H9 (cell line): Measurements from ENCODE around the gene LMF1. TPM values are rescaled to one million over a fixed set of nuclear protein-coding genes. Genes with fewer than 3 reads are reported as not detected.

Experiments used
- DNase-seq: peaks from one replicate; pipeline ENCODE4 v3.0.0-alpha.2; 2017
- H2AFZ ChIP-seq: one replicate; pipeline ENCODE4 v1.6.1; 2013; ENCODE audit warnings: mild to moderate bottlenecking, low read length, control low read depth, moderate library complexity
- H2AK5ac ChIP-seq: 2 replicates; pipeline ENCODE4 v1.6.1; 2013; ENCODE audit warnings: low read length, control low read depth, mixed read lengths; ENCODE audit not compliant: insufficient read length
- H2BK120ac ChIP-seq: one replicate; pipeline ENCODE4 v1.6.1; 2013; ENCODE audit warnings: low read depth, mild to moderate bottlenecking, low read length, control low read depth, inconsistent platforms; ENCODE audit not compliant: poor library complexity, severe bottlenecking
- H2BK12ac ChIP-seq: 2 replicates; pipeline ENCODE4 v1.6.1; 2013; ENCODE audit warnings: low read length, control low read depth, mixed read lengths, low read depth; ENCODE audit not compliant: insufficient read length
- H2BK15ac ChIP-seq: 2 replicates; pipeline ENCODE4 v1.6.1; 2013; ENCODE audit warnings: low read depth, low read length, control low read depth
- H2BK20ac ChIP-seq: one replicate; pipeline ENCODE4 v1.6.1; 2013; ENCODE audit warnings: low read depth, mild to moderate bottlenecking, low read length, control low read depth, inconsistent platforms; ENCODE audit not compliant: poor library complexity, severe bottlenecking
- H2BK5ac ChIP-seq: 2 replicates; pipeline ENCODE4 v1.6.1; 2013; ENCODE audit warnings: low read length, control low read depth, mixed read lengths; ENCODE audit not compliant: insufficient read length
- H3K14ac ChIP-seq: 2 replicates; pipeline ENCODE4 v1.6.1; 2013; ENCODE audit warnings: low read length, control low read depth; ENCODE audit not compliant: insufficient read depth
- H3K18ac ChIP-seq: 2 replicates; pipeline ENCODE4 v1.6.1; 2013; ENCODE audit warnings: low read depth, mild to moderate bottlenecking, mixed read lengths, low read length, control low read depth; ENCODE audit not compliant: insufficient read length
- H3K23ac ChIP-seq: 2 replicates; pipeline ENCODE4 v1.6.1; 2013; ENCODE audit warnings: low read length, control low read depth, mixed read lengths, low read depth; ENCODE audit not compliant: insufficient read length
- H3K23me2 ChIP-seq: 2 replicates; pipeline ENCODE4 v1.6.1; 2013; ENCODE audit warnings: low read depth, mild to moderate bottlenecking, mixed read lengths, low read length, control low read depth; ENCODE audit not compliant: insufficient read length, poor library complexity, severe bottlenecking
- H3K27ac ChIP-seq: 2 replicates; pipeline ENCODE4 v1.5.1; 2013; ENCODE audit warnings: low read length, control low read depth, mixed read lengths, low read depth; ENCODE audit not compliant: insufficient read length
- H3K27me3 ChIP-seq: 2 replicates; pipeline ENCODE4 v1.6.1; 2013; ENCODE audit warnings: low read length, control low read depth, inconsistent platforms; ENCODE audit not compliant: insufficient read depth
- H3K4ac ChIP-seq: 2 replicates; pipeline ENCODE4 v1.6.1; 2013; ENCODE audit warnings: low read depth, mild to moderate bottlenecking, control low read depth, inconsistent platforms, low read length, moderate library complexity
- H3K4me1 ChIP-seq: 2 replicates; pipeline ENCODE4 v1.6.1; 2013; ENCODE audit warnings: low read length, control low read depth, inconsistent platforms; ENCODE audit not compliant: insufficient read depth
- H3K4me2 ChIP-seq: 2 replicates; pipeline ENCODE4 v1.6.1; 2013; ENCODE audit warnings: low read length, control low read depth, mixed read lengths; ENCODE audit not compliant: insufficient read length, insufficient read depth
- H3K56ac ChIP-seq: 2 replicates; pipeline ENCODE4 v1.6.1; 2013; ENCODE audit warnings: low read depth, mild to moderate bottlenecking, mixed read lengths, low read length, control low read depth; ENCODE audit not compliant: insufficient read length
- H3K79me1 ChIP-seq: 2 replicates; pipeline ENCODE4 v1.6.1; 2013; ENCODE audit warnings: low read depth, mild to moderate bottlenecking, moderate library complexity, low read length, control low read depth, inconsistent platforms; ENCODE audit not compliant: insufficient read depth, poor library complexity, severe bottlenecking
- H3K79me2 ChIP-seq: 2 replicates; pipeline ENCODE4 v1.6.1; 2013; ENCODE audit warnings: low read length, control low read depth, inconsistent platforms; ENCODE audit not compliant: insufficient read depth
- H3K9ac ChIP-seq: 2 replicates; pipeline ENCODE4 v1.6.1; 2013; ENCODE audit warnings: low read length, control low read depth, mixed read lengths; ENCODE audit not compliant: insufficient read length; ENCODE audit errors: extremely low read depth
- H3K9me3 ChIP-seq: one replicate; pipeline ENCODE4 v1.6.1; 2013; ENCODE audit warnings: low read depth, low read length, inconsistent platforms; ENCODE audit not compliant: control insufficient read depth
- H3T11ph ChIP-seq: one replicate; pipeline ENCODE4 v1.6.1; 2013; ENCODE audit warnings: mild to moderate bottlenecking, low read length, control low read depth, inconsistent platforms
- H4K20me1 ChIP-seq: one replicate; pipeline ENCODE4 v1.6.1; 2013; ENCODE audit not compliant: control insufficient read depth, insufficient read length, insufficient read depth
- H4K5ac ChIP-seq: 2 replicates; pipeline ENCODE4 v1.6.1; 2013; ENCODE audit warnings: low read depth, mild to moderate bottlenecking, mixed read lengths, low read length, control low read depth; ENCODE audit not compliant: insufficient read length
- H4K8ac ChIP-seq: replicated peaks from 2 replicates; pipeline ENCODE4 v1.6.1; 2013; ENCODE audit warnings: low read length, control low read depth, mixed read lengths, low read depth; ENCODE audit not compliant: insufficient read length
- H4K91ac ChIP-seq: 2 replicates; pipeline ENCODE4 v1.6.1; 2013; ENCODE audit warnings: low read depth, mild to moderate bottlenecking, moderate library complexity, mixed read lengths, low read length, control low read depth; ENCODE audit not compliant: insufficient read length
- H3K27ac Mint-ChIP-seq, 3 experiments: 2 replicates in 2 of 3; 3 replicates in 1 of 3; pipeline ENCODE4 v1.8.0; 2020 to 2021; ENCODE audit warnings: mixed read lengths in 3 of 3, mild to moderate bottlenecking in 1 of 3, moderate library complexity in 1 of 3
- H3K27me3 Mint-ChIP-seq: 2 replicates; pipeline ENCODE4 v1.8.0; 2021; ENCODE audit warnings: low read depth, mild to moderate bottlenecking, moderate library complexity, mixed read lengths
- H3K36me3 Mint-ChIP-seq, 3 experiments: 2 replicates in 2 of 3; 3 replicates in 1 of 3; pipeline ENCODE4 v1.8.0; 2020 to 2021; ENCODE audit warnings: low read depth in 3 of 3, mixed read lengths in 3 of 3; ENCODE audit not compliant: insufficient read depth in 1 of 3
- H3K4me1 Mint-ChIP-seq, 2 experiments: 2 replicates each; pipeline ENCODE4 v1.8.0; 2020; ENCODE audit warnings: mixed read lengths in 2 of 2
- H3K4me3 Mint-ChIP-seq, 2 experiments: 2 replicates in 1 of 2; 3 replicates in 1 of 2; pipeline ENCODE4 v1.8.0; 2020 to 2021; ENCODE audit warnings: mild to moderate bottlenecking in 2 of 2, mixed read lengths in 2 of 2, moderate library complexity in 1 of 2
- H3K9me3 Mint-ChIP-seq, 2 experiments: 2 replicates in 1 of 2; 3 replicates in 1 of 2; pipeline ENCODE4 v1.8.0; 2020; ENCODE audit warnings: mild to moderate bottlenecking in 2 of 2, mixed read lengths in 2 of 2, moderate library complexity in 1 of 2
- CTCF ChIP-seq: fragments of 200-600 bp; sonication (generic); conservative IDR thresholded peaks from 3 replicates; pipeline ENCODE4 v1.8.0; 2021; ENCODE audit warnings: antibody characterized with exemption, mild to moderate bottlenecking
- WGBS: extraction: QIAGEN DNeasy Blood & Tissue Kit; methylation state at CpG from one replicate; pipeline ENCODE4 v1.1.7; 2013; ENCODE audit warnings: missing lambda C conversion rate, low lambda C conversion rate, mixed read lengths; ENCODE audit not compliant: insufficient read length; ENCODE audit errors: extremely low coverage; 5-methylcytosine and 5-hydroxymethylcytosine counted together
- total RNA-seq: library from RNA; stranded (reverse); gene quantifications from 2 replicates; pipeline ENCODE4 v1.2.1, GENCODE V29; 2021

The LMF1 gene
- total RNA-seq, 1 experiment from 2014 or later, result 7.1 TPM

GRCh38 chr16:986411-986810 lies 15.6 kb upstream of the LMF1 start:
- H2BK20ac ChIP-seq, result no peak overlapping the region
- peaks cover 9% of the 10 kb centered on the region; the same call in 1 of the 2 replicates for H3K27me3 ChIP-seq
- H3K27me3 Mint-ChIP-seq, result peaks cover 16% of the 10 kb centered on the region
- no peak overlapping the region for H3K4me2 ChIP-seq
- H3K4me1 ChIP-seq, result no peaks in the 10 kb centered on the region
- H2AK5ac ChIP-seq, result no peak overlapping the region
- no peak overlapping the region for H3K9ac ChIP-seq
- H3K9me3 Mint-ChIP-seq, result no peaks in the 10 kb centered on the region
- H4K20me1 ChIP-seq, result no peaks in the 10 kb centered on the region
- H3K4me1 Mint-ChIP-seq, result peaks cover 3 to 8% of the 10 kb centered on the region in 2 experiments; a peak in 2 of 4 replicates
- H3K4ac ChIP-seq, result no peak overlapping the region
- no peaks in the 10 kb centered on the region for H3K9me3 ChIP-seq
- no peak overlapping the region for H2BK120ac ChIP-seq
- H4K91ac ChIP-seq, result no peak overlapping the region
- no peak overlapping the region; a peak in 1 of 5 replicates for H3K4me3 Mint-ChIP-seq
- no peak overlapping the region for H3K18ac ChIP-seq
- no peak overlapping the region for H3K27ac Mint-ChIP-seq
- no peak overlapping the region for H3K23ac ChIP-seq
- no peaks in the 10 kb centered on the region for H3K79me1 ChIP-seq
- no peak overlapping the region for H3K56ac ChIP-seq
- H4K5ac ChIP-seq, result no peak overlapping the region
- peaks cover 0 to 2% (median 0%) of the 10 kb centered on the region in 3 experiments; a peak in 2 of 7 replicates for H3K36me3 Mint-ChIP-seq
- no CpG with 5 or more reads among the region's 8 CpGs for WGBS
- peaks cover 10% of the 10 kb centered on the region for H3K23me2 ChIP-seq
- H2BK12ac ChIP-seq, result no peak overlapping the region
- no peaks in the 10 kb centered on the region for H3K79me2 ChIP-seq
- H4K8ac ChIP-seq, result no peak overlapping the region
- no peak for DNase-seq
- no peak overlapping the region for H3K27ac ChIP-seq
- H2BK5ac ChIP-seq, result no peak overlapping the region
- no peak overlapping the region for H2BK15ac ChIP-seq
- no peak overlapping the region for H2AFZ ChIP-seq
- H3K14ac ChIP-seq, result no peak overlapping the region
- TF ChIP-seq CTCF, result no peak
- no peak overlapping the region for H3T11ph ChIP-seq
